Body of pancreas (tissue), 4 donors: Measurements from ENCODE around the gene ASTN2.

Source experiments
- CTCF ChIP-seq, 7 experiments: fragments of 450-650 bp in 4 of 7; fragments of 200-600 bp in 3 of 7; sonication (generic) in 3 of 7; IDR thresholded peaks; one replicate each; pipeline ENCODE4 v1.5.1; 2016 to 2019; ENCODE audit warnings: antibody characterized with exemption in 7 of 7
- POLR2A ChIP-seq, 3 donors: fragments of 450-650 bp; IDR thresholded peaks; one replicate each; pipeline ENCODE4 v1.6.1; 2016; ENCODE audit warnings: antibody characterized with exemption in 3 of 3, mild to moderate bottlenecking in 2 of 3

GRCh38 chr9:116986015-116986414 is 428.8 kb downstream of the ASTN2 start:
- TF ChIP-seq CTCF (IDR thresholded peaks at IDR 0.05), result no peak
- no peak for TF ChIP-seq POLR2A (IDR thresholded peaks at IDR 0.05)
